ENCODE measurements around the gene UBXN11.

Gene UBXN11, protein sequence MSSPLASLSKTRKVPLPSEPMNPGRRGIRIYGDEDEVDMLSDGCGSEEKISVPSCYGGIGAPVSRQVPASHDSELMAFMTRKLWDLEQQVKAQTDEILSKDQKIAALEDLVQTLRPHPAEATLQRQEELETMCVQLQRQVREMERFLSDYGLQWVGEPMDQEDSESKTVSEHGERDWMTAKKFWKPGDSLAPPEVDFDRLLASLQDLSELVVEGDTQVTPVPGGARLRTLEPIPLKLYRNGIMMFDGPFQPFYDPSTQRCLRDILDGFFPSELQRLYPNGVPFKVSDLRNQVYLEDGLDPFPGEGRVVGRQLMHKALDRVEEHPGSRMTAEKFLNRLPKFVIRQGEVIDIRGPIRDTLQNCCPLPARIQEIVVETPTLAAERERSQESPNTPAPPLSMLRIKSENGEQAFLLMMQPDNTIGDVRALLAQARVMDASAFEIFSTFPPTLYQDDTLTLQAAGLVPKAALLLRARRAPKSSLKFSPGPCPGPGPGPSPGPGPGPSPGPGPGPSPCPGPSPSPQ

DNA sequence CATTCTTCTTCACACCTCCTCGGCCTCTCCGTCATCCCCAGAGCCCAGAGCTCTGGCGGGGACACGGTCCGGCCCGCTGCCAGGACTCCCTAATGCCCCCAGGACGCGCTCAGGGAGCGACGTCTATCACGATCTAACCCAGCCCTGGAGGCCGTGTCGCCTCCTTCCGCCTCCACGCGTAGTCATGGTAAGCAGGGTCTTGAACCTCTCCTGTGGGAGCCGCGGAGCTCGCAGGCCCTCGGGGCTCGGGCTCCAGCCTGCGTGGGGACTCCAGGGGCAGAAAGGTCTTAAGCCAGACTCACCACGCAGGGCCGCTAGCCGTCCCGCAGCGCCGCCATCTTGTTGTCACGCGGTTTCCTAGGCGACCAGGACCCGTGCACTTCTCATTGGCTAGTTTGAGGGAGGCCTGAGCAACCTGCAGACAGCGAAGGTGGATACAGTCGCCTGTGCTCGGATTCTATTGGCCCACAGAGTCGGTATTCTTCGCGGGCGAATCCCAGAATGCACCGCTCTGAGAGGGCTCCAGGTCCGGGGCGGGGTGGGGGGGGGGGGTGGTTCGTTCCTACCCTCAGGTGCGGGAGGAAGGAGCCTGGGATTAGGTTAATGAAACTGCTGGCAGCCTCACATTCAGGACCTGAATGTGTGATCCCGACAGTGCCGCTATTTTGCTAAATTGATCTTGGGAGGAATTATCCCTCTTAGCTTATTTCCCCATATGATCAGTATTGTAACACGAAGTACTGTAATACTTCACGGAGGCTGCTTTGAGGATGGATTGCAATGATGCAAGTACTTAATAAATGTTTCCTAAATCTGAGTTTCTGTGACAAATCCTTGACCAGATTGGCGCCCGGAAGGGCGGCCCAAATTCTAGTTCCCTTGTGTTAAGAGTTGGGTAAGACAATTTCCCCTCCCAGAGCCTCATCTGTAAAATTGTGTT, at the start of gene UBXN11:
UBXN11 (minus strand) TSS at position 347 of the 940 bp plus-strand sequence. CDS start 3,753 bp downstream, outside the sequence.
- peak; percentile 99 for DNase-seq (ENCODE audit: low spot score)

DNA sequence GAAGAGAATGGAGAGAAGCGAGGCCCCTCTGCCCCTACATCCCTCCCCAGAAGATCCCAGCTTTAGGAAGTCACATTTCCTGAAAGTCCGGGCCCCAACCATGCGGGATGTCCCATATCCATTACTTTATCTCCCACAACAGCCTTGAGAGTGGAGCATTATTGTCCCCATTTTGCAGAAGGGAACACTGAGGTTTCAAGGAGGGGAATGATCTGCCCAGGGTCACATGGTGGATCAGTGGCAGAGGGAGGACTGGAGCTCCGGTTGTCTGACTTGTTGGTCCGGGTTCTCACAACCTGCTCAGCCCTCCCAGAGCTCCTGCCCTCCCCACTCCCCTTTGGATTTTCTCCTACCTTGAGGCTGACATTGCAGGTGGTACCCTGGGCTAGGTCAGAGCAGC, 49.7 kb upstream of the UBXN11 start:
- no peak for DNase-seq (ENCODE audit: low spot score)

DNA sequence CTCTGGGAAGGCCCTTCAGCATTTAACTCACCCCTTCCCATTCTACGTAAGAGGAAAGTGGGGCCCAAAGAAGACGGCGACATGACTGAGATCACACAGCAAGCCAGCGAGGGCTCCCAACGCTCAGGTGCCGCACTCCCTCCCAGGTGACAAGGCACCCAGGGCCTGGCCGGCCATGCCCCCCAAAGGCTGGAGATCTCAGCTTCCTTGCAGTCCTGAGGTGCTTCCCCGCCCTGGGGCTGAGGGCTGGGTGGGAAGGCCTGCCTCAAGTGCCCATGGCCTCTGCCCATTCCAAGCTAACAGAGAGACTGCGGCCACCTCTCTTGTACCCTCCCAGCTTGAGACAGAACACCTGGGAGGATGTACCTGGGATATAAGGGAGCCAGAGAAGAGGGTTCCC, 48.5 kb upstream of the UBXN11 start:
- no peak for DNase-seq (ENCODE audit: low spot score)

DNA sequence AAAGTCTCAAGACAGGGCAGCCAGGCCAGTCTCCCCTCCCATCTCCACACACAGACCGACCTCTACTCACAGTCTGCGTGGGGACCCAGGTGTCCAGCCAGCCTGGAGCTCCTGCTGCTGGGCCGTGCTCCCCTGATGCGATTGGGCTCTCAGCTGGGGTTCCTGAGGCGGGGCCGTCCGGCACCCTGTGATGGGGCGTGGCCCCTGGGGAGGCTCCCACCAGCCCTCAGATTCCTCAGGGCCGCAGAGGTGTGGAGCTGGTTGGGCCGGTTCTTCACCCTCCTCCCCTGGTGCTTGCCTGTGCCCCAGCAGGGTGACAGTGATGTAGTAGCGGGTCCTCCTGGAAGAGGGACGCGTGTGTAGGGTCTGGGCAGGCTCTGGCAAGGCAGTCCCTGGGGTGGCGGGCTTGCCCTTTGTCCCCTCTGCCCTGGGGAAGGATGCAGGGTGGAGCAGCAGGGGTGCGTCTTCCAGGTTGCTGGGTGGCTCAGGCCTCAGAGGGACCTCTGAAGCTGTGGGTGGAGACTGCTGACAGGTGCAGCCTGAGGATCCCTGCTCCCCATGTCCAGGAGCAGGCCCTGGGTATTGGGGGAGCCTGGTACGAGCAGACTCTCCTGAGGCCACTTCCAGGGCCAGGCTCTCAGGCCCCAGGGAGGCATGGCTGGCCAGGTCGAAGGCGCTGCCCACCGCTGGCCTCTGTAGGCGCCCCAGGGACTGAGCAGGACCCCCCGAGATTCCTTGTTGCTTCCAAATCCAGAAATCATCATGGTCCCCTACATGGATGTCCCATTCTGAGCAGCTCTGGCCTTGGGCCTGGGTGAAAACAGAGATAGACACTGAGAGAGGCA, 47.8 kb upstream of the UBXN11 start, which contains the start of gene CRYBG2:
CRYBG2 (minus strand) TSS at position 155 of the 845 bp plus-strand sequence. CDS start 7,473 bp downstream, outside the sequence.
- no peak for DNase-seq (ENCODE audit: low spot score)

DNA sequence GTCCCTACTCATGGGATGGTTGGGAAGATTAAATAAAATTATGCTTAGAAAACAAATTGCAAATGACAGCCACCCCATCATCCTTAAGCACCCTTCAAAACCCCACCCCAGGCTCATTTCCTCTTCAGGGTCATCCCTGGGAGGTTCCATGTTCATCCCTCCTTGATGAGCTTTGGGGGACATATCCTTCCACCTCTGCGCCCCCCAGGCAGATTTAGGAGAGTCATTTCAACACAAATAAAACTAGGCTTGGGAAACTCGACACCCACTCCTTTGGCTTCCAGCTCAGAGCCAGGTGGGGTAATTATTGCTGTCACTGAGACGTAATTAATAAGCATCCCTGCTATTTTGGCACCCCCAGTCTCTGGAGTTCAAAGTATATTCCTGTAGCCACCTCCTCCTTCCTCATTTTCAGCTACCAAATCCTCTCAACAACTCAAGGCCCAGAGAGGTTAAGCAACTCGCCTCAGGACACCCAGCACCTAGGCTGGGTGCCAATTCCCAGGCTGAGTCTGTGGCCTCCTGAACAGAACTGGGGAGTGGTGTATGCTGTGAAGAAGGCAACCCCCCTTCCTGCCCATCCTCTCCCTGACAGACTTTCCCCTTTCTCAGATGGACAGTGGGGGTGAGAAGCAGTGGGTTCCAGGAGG, 46.9 kb upstream of the UBXN11 start:
- no peak for DNase-seq (ENCODE audit: low spot score)

DNA sequence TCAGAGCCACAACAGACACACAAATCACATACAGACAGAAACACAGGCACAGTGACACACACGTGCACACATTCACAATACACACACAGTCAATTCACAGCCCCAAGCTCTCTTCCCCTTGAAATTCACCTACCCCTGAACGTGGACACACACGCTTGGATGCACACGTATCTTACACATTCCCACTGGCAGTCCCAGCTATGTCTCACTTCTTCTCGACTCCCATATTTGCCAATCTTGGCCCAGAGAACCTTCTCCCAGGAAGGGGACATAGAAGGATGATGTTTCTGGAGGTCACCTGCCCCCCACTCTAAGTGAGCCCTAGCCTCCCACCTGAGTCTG, 45.9 kb upstream of the UBXN11 start:
- no peak for DNase-seq (ENCODE audit: low spot score)

DNA sequence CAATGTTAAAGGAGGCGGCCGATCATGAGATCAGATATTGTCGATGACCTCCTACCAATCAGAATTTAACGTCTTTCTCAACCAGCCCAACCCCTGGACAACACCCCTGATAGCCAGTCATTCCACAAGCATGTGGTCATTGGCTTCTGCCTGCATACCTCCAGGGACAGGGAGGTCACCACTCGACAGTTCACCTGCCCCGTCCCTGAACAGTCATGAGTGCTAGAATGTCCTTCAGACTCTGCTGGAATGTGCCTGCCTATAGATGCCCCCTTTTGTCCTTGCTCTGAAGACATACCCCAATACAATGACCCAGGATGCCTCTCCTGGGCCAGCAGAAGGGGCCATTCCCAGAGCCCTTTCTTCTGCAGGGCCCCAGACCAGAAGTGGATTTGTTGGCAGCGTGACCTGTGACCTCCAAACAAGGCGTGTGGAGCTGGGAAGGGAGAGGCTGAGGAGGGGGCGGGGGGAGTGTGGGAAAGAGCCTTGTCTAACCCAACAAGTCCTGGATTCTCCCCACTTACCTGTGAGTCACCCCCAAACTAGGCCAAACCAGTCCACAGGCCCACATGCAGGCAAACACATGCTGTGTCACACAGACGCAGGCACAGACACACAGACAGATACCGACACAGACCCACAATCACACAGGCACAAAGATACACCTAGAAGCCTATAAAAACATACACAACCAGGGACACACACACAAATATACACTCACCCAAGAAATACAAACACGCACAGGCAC, 45.3 kb upstream of the UBXN11 start:
- no peak for DNase-seq (ENCODE audit: low spot score)

DNA sequence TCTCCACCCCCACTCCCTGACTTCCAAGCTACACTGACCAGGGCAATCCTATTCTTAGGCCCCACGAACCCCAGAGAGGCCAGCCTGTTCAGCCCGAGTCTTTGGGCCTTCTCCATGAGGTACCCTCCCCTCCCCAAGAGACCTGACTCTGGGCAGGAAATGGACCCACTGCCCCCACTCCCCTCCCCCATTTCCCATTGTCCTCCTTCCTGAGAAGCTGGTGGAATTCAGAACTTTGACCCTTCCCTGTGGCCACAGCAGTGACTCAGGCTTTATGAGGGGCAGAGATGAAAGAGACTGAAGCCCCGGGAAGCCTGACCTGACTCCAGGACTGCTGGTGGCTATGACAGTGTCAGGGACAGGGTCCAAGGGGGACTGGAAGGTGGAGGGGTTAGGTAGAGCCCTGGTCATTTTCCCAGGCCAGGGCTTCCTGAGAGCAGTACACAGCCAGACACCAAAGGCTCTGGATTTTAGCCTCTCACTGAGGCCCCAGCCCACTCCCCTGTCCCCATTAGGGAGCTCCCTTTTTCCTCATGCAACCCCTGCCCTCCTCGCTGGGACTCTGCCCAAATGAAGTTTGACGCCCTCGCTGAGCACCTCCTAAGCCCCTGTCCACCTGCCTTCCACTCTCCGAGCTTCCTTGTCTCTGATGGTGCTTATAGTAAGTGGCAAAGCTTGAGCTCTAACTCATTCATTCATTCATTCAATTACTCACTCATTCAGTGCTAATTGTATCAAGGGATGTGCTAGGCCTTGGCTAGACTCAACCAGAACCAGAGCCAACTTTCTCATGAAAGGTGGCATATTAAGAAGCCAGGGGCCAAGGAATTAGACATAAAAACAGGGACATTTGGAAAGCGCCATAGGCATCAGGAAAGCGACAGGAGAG, 44.5 kb upstream of the UBXN11 start:
- DNase-seq (ENCODE audit: low spot score): no peak

DNA sequence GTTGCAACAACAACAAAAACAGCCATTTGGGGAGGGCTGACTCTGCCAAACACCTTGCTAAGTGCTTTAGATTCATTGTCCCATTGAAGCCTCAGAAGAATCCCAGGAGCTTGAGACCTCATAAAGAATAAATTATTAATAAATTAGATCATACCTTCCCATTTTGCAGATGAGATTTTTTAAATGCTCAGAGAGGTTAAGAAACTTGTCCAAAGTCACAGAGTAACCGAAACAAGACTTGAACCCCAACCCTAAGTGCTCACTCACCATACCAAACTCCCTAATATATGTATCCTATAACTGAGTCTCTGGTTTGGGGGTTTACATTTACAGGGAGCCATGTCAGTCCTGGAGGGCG, 43.9 kb upstream of the UBXN11 start:
- no peak for DNase-seq (ENCODE audit: low spot score)

DNA sequence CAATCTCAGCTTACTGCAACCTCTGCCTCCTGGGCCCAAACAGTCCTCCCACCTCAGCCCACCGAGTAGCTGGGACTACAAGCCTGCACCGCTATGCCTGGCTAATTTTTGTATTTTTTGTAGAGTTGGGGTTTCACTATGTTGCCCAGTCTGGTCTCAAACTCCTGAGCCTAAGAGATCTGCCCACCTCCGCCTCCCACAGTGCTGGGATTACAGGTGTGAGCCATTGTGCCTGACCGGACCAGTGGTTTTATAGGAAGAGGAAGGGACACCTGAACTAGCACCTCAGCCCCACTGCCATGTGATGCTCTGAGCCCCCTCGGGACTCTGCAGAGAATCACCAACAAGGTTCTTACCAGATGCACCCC, 43.4 kb upstream of the UBXN11 start:
- no peak for DNase-seq (ENCODE audit: low spot score)

DNA sequence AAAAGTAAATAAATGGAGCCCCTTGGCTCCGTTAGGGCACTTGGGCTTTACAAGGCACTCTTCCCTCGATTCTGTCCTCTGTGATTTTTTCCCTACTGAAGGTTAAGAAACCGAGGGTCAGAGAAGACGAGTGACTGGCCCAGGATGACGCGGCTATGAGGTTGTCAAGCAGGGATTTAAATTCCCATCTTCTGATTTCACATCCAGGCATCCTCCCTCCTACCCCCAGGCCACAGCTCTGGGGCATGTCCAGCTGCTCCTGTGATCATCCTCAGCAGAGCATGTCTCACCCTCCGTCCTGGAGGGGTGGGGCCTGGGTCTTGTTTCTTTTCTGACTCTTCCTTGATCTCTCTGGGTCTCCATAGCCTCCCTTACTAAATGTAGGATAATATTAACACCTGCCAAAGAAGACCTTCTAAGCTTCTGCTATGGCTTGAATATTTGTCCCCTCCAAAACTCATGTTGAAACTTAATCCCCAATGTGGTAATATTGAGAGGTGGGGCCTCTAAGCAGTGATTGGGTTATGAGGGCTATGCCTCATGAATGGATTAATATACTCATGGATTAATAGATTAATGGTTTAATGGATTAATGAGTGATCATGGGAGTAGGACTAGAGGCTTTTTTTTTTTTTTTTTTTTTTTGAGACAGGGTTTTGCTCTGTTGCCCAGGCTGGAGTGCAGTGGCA, 42.9 kb upstream of the UBXN11 start:
- DNase-seq (ENCODE audit: low spot score): no peak

DNA sequence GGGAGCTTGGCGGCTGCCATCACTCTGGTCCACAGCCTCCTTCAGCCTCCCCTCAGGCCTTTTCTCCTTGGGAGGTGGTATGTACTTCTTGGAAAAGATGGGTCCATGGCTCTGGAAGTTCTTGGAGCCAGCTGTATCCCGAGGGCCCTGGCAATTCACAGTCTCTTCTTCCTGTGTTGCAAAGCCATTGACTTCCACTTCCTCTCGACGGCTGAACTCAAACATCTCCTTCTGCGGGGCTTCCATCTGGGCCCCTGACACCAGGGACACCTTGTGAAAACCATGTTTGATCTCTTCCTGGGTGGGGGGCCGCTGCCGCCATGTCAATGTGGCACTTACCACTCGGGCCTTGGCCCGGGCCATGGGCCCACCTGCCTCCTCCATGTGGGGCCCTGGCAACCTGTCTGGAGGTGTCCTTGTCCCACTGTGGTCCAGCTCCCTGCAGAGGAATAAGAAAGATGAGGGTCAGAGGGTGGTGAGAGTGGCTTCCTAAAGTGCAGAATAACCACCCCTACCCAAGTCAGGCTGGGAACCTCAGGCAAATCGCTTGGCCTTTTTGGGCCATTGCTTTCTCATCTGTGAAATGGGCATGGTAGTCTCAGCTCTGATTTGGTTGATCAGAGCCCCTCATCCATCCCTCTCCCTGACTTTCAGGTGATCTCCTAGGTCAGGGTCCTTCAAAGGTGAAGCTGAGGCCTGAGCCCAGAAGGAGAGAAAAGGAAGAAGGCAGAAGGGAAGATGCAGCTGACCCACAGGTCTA, 40.0 kb upstream of the UBXN11 start:
- no peak for DNase-seq (ENCODE audit: low spot score)

DNA sequence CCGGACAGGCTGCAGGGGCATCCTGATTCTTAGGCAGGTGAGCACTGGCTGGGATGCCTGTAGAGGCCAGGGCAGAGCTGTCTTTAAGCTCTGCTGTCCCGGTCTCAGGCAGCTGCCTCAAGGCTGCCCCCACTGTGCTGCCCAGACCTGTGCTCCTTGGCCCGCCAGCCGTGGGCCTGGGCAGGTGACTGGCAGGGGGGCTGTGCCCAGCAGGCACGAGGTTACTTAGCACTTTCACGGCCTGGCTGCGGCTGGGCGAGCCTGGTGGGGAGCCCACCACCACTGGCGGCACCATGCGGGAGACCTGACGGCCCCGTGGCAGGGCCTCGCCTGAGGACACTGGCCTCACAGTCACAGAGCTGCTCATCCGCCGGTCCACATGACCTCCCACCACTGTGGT, 39.3 kb upstream of the UBXN11 start:
- no peak for DNase-seq (ENCODE audit: low spot score)

DNA sequence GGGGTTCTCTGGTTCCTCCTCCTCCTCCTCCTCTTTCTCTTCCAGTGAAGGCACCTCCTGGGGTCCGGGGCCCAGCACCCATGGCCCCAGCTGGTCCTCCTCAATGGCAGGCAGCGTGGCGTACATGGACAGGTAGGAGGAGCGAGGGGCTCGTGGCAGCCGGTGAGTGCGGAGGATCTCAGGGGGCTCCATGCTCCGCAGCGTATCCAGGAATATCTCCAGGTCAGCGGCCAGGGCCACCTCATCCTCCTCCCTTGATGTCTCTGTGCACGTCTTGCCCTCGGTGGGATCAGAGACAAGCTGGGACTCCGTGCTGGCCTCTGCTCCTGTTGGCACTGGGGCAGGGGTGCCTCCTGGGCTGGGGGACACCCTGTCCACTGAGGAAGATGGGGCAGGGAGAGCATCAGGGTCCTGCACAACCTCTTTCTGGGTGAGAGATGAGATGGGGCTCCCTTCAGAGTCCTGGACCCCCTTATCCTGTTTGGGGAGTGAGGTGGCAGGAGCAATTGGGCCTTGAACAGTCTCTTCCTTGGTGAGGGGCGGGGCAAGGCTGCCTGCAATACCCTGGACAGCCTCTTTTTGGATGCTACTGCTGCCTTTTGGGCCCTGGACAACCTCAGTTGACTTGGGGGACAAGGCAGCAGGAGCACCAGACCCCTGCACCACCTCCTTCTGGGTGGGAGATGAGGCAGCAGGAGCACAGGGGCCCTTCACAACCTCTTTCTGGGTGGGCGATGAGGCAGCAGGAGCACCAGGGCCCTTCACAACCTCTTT, 37.9 kb upstream of the UBXN11 start:
- no peak for DNase-seq (ENCODE audit: low spot score)

DNA sequence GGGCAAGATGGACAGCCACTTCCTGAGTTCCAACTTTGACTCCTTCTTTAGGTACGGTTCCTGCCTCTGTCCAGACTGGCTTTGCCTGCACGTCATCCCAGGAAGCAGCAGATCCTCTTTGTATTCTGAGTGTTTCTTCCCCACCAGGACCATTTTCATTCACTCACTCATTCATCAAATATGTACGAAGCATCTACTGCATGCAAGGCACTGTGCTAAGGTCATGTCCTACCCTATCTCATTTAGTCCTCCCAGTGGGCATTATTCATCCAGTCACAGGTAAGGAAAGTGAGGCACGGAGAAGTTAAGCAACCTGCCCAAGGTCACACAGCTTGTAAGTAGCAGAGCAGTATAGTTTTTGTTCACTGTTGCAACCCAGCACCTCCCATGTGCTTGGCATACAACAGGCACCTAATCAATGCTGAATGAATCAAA, 33.6 kb upstream of the UBXN11 start:
- DNase-seq (ENCODE audit: low spot score): no peak

DNA sequence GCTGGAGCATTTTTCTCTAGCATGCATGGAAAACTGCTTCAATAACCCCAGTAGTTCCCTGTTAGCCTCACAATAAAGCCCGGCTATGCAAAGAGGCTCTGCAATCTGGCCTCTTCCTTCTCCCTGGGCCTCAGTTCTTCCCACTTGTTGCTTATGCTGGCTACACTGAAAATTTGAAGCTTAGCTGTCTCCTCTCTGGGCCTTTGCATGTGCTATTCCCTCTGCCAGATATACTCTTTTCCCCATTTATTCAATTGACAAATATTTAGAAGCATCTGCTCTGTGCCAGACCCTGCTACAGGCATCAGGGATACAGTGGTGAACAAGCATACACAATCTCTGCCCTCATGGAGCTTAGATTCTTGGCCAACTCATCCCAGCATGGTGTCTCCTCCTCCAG, 32.2 kb upstream of the UBXN11 start:
- DNase-seq (ENCODE audit: low spot score): no peak

DNA sequence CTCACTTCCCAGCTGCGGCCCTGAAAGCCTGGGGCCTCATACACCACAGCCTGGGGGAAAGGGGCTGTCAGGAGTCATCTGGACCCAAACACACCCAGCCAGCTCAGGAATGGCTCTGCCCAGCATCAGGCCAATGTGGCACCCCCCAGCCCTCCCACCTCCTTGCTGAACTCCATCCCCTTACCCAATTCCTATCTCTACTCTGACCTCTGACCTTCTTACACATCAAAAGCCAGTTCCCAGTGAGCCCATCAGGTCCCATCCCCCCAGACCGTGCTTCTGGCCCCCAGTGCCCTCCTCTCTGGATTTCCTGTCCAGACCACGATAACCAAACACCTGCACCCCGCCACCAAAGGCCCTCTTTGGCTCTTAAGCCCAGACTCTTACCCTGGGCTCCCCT, 31.2 kb upstream of the UBXN11 start:
- no peak for DNase-seq (ENCODE audit: low spot score)

DNA sequence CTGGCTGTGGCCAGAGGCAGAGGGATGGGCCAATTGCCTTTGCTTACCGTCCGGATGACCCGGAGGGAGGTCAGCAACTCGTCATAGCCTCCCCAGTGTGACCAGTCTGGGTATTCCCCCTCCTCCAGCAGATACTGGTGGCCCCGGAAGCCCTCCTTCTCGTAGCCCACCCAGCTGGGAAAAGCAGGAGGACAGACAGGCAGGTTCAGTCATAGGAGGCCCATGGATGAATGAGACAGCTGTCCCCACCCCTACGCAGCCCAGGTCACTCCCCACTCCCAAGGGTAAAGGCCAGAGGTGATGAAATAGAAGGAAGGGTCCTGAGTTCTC, 30.7 kb upstream of the UBXN11 start:
- DNase-seq (ENCODE audit: low spot score): no peak

All from cerebellar cortex (tissue), 1 donor.